Thyroid gland (tissue), 4 donors: ENCODE data around the gene TIGD2. TPM values are rescaled to one million over a fixed set of nuclear protein-coding genes. Genes with fewer than 3 reads are reported as not detected.

Experiments
- DNase-seq, 2 donors: peaks; one replicate each; pipeline ENCODE4 v3.0.0-alpha.2; 2019
- H3K27ac ChIP-seq, 3 donors: fragments of 200-600 bp; sonication (generic); 1 replicate in 2 of 3; 2 replicates in 1 of 3; pipeline ENCODE4 v1.5.1; 2016 to 2019; ENCODE audit warnings: mild to moderate bottlenecking in 1 of 3, moderate library complexity in 1 of 3
- H3K27me3 ChIP-seq: fragments of 200-600 bp; sonication (generic); one replicate; pipeline ENCODE4 v1.5.1; 2019
- H3K36me3 ChIP-seq, 2 donors: fragments of 200-600 bp; sonication (generic); one replicate each; pipeline ENCODE4 v1.5.1; 2016 to 2019
- H3K4me1 ChIP-seq, 2 donors: fragments of 200-600 bp; sonication (generic); one replicate each; pipeline ENCODE4 v1.5.1; 2017 to 2019
- H3K4me3 ChIP-seq, 3 donors: fragments of 200-600 bp; sonication (generic); replicated peaks in 1 of 3; 1 replicate in 2 of 3; 2 replicates in 1 of 3; pipeline ENCODE4 v1.5.1; 2016; ENCODE audit warnings: mild to moderate bottlenecking in 1 of 3
- H3K9me3 ChIP-seq: fragments of 200-600 bp; sonication (generic); one replicate; pipeline ENCODE4 v1.5.1; 2017
- POLR2A ChIP-seq, 2 donors: fragments of 450-650 bp; IDR thresholded peaks; one replicate each; pipeline ENCODE4 v1.6.1; 2017; ENCODE audit warnings: antibody characterized with exemption in 2 of 2, mild to moderate bottlenecking in 2 of 2, moderate library complexity in 1 of 2
- WGBS, 2 donors: methylation state at CpG; one replicate each; pipeline ENCODE4 v1.1.5; 2017; 5-methylcytosine and 5-hydroxymethylcytosine counted together
- intact Hi-C: fragments of 100-400 bp; cut with DNase I; formaldehyde crosslinking; loops from one replicate; pipeline ENCODE4 v1.15.1; 2023
- total RNA-seq, 4 donors: library from RNA; depleted of rRNA; stranded (reverse); fragments of >200 nt; gene quantifications; one replicate each; pipeline ENCODE4 v1.2.3, GENCODE V29; 2016
- TF ChIP-seq, protein P1 (sequence below), 6 experiments: fragments of 200-600 bp in 3 of 6; fragments of 450-650 bp in 3 of 6; sonication (generic) in 3 of 6; IDR thresholded peaks; one replicate each; pipeline ENCODE4 v1.5.1; 2016 to 2019; ENCODE audit warnings: antibody characterized with exemption in 6 of 6, mild to moderate bottlenecking in 2 of 6, inconsistent platforms in 1 of 6, moderate library complexity in 1 of 6

TIGD2 gene
- total RNA-seq, 4 donors from 2014 or later, result 5.5 to 8.0 (median 7.2) TPM

GRCh38 chr4:89099471-89099870 lies 11.9 kb upstream of the TIGD2 start:
- TF ChIP-seq POLR2A (IDR thresholded peaks at IDR 0.05), result no peak
- TF ChIP-seq, protein P1, sequence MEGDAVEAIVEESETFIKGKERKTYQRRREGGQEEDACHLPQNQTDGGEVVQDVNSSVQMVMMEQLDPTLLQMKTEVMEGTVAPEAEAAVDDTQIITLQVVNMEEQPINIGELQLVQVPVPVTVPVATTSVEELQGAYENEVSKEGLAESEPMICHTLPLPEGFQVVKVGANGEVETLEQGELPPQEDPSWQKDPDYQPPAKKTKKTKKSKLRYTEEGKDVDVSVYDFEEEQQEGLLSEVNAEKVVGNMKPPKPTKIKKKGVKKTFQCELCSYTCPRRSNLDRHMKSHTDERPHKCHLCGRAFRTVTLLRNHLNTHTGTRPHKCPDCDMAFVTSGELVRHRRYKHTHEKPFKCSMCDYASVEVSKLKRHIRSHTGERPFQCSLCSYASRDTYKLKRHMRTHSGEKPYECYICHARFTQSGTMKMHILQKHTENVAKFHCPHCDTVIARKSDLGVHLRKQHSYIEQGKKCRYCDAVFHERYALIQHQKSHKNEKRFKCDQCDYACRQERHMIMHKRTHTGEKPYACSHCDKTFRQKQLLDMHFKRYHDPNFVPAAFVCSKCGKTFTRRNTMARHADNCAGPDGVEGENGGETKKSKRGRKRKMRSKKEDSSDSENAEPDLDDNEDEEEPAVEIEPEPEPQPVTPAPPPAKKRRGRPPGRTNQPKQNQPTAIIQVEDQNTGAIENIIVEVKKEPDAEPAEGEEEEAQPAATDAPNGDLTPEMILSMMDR (IDR thresholded peaks at IDR 0.05), result no peak
- intact Hi-C loops, result no loop called here
- WGBS, 2 donors, result 98 to 100% methylated on average over 1 of the region's 1 CpG
- Histone ChIP-seq H3K27ac (no peak overlapping the region), H3K36me3 (no peaks in the 10 kb centered on the region), H3K4me3 (no peak overlapping the region), H3K4me1 (no peaks in the 10 kb centered on the region), H3K27me3 (no peaks in the 10 kb centered on the region), H3K9me3 (no peaks in the 10 kb centered on the region)
- DNase-seq, result no peak

DNA sequence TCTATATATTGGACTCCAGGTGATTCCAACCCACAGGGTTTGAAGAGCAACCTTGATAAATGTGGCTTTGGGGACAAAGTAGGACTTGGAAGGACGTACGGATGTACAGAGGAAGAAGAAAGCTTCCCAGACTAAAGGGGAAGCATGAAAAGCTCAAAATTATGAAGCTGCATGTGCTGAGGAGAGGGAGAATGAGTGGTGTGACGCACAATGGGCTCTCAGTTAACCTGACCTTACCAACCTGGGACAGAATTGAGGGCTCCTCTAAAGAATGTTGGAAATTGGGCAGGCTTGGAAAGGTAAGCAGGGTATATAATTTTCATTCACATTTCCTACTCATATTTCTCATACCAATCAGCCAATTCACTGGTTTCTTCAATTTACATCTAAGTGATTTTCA lies 10.5 kb upstream of the TIGD2 start:
- TF ChIP-seq POLR2A (IDR thresholded peaks at IDR 0.05), result no peak
- TF ChIP-seq, protein P1 (IDR thresholded peaks at IDR 0.05), result no peak
- no peak overlapping the region for H3K4me3 ChIP-seq
- no peaks in the 10 kb centered on the region for H3K36me3 ChIP-seq
- H3K27me3 ChIP-seq, result no peaks in the 10 kb centered on the region
- no peaks in the 10 kb centered on the region for H3K4me1 ChIP-seq
- no peaks in the 10 kb centered on the region for H3K9me3 ChIP-seq
- 93 to 94% methylated on average over 3 of the region's 3 CpGs for WGBS, 2 donors
- no peak for DNase-seq
- intact Hi-C loops, result no loop called here
- H3K27ac ChIP-seq, result no peak overlapping the region

DNA sequence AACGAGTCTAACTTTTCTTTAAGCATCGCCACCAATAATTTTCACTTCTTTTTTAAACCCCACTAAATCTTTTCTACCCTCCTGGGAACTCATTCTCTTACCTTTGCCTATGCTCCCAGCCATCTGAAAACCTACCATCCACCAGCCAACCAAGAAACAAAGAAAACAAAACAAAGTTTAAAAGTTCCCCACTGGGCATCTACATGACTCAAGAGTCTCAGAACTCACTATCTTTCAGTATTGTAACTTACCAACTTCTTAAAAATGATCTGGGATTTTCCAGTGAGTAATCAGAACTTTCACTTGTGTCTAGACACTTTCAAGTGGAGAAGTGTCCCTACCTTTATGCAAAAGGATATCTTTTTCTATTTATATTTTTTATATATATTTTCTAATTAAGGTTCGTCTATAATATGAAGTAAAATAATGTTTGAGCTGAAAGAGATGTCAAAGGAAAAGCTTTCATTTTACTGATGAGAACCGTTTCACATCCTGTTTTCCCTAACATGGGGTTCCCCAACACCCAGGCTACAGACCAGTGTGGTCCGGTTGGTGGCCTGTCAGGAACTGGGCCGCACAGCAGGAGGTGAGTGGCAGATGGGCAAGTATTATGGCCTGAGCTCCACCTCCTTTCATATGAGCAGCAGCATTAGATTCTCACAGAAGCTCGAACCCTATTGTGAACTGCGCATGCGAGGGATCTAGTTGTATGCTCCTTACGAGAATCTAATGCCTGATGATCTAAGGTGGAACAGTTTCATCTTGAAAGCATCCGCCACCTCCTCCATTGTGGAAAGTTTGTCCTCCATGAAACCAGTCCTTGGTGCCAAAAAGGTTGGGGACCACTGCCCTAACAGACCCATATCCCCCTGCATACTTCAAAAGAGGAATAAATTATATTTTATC lies 9.8 kb upstream of the TIGD2 start:
- 90 to 91% methylated on average over 11 of the region's 11 CpGs for WGBS, 2 donors
- Histone ChIP-seq H3K27ac (no peak overlapping the region), H3K27me3 (no peaks in the 10 kb centered on the region), H3K36me3 (no peaks in the 10 kb centered on the region), H3K4me1 (no peaks in the 10 kb centered on the region), H3K9me3 (no peaks in the 10 kb centered on the region), H3K4me3 (no peak overlapping the region)
- TF ChIP-seq, protein P1 (IDR thresholded peaks at IDR 0.05), result no peak
- no peak for TF ChIP-seq POLR2A (IDR thresholded peaks at IDR 0.05)
- DNase-seq, result no peak
- intact Hi-C loops, result no loop called here

GRCh38 chr4:89105726-89106125 lies 5.6 kb upstream of the TIGD2 start:
- Histone ChIP-seq H3K27me3 (no peaks in the 10 kb centered on the region), H3K4me1 (no peaks in the 10 kb centered on the region), H3K9me3 (no peaks in the 10 kb centered on the region), H3K4me3 (no peak overlapping the region), H3K27ac (no peak overlapping the region), H3K36me3 (no peaks in the 10 kb centered on the region)
- no peak for TF ChIP-seq POLR2A (IDR thresholded peaks at IDR 0.05)
- TF ChIP-seq, protein P1 (IDR thresholded peaks at IDR 0.05), result no peak
- WGBS, 2 donors, result 74 to 96% methylated on average over 4 to 6 of the region's 6 CpGs
- no peak for DNase-seq
- intact Hi-C loops, result no loop called here

DNA sequence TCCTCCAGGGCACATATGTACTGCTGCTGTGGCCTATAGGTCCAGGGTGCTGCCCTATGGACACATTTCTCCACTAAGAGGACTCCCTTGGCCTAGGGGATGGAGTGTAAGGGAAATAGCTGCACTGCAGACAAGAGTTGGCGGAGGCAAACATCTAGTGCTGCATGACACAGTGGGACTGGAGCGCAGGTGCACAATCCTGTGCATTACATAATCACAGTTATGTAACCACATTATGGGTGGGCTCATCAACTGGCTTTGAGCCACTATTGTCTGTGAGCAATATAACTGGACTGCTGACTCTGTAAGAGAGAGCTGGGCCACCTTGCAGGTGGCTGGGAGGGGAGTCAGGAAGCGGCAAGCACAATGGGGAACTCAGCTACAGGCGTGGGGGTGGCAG lies 3.2 kb upstream of the TIGD2 start:
- H3K4me1 ChIP-seq, result peaks cover 0 to 6% of the 10 kb centered on the region in 2 donors
- no peaks in the 10 kb centered on the region for H3K27me3 ChIP-seq
- WGBS, 2 donors, result 94 to 96% methylated on average over 4 of the region's 4 CpGs
- H3K36me3 ChIP-seq, result no peaks in the 10 kb centered on the region
- no peak for DNase-seq
- TF ChIP-seq POLR2A (IDR thresholded peaks at IDR 0.05), result no peak
- TF ChIP-seq, protein P1 (IDR thresholded peaks at IDR 0.05), result no peak
- no peaks in the 10 kb centered on the region for H3K9me3 ChIP-seq
- intact Hi-C loops, result no loop called here
- no peak overlapping the region for H3K4me3 ChIP-seq
- no peak overlapping the region for H3K27ac ChIP-seq
